MM.1S (cell line): ENCODE measurements around the gene TRAPPC1.
A peak's percentile ranks its signal among the peaks of the same experiment; 100 is the strongest.

Experiments used
- DNase-seq: peaks from one replicate; pipeline ENCODE4 v3.0.0-alpha.2; 2015
- H2AFZ ChIP-seq: fragments of 300-600 bp; sonication (generic); 2 replicates; pipeline ENCODE4 v1.6.0; 2016; ENCODE audit warnings: antibody characterized with exemption, low read length
- H3F3A ChIP-seq: fragments of 300-600 bp; sonication (generic); 2 replicates; pipeline ENCODE4 v1.6.1; 2016; ENCODE audit warnings: mild to moderate bottlenecking, antibody characterized with exemption, low read length, moderate library complexity, mixed read lengths; ENCODE audit not compliant: insufficient read depth
- H3K27ac ChIP-seq: fragments of 300-600 bp; sonication (generic); 2 replicates; pipeline ENCODE4 v1.5.1; 2016; ENCODE audit warnings: mild to moderate bottlenecking, low read length
- H3K27me3 ChIP-seq: fragments of 300-600 bp; sonication (generic); replicated peaks from 2 replicates; pipeline ENCODE4 v1.6.0; 2016; ENCODE audit warnings: low read length; ENCODE audit not compliant: insufficient read depth
- H3K36me3 ChIP-seq: fragments of 300-600 bp; sonication (generic); replicated peaks from 2 replicates; pipeline ENCODE4 v1.6.1; 2016; ENCODE audit warnings: mild to moderate bottlenecking, low read length, mixed read lengths; ENCODE audit not compliant: insufficient read depth
- H3K4me1 ChIP-seq: fragments of 300-600 bp; sonication (generic); 2 replicates; pipeline ENCODE4 v1.6.1; 2016; ENCODE audit warnings: low read length, mixed read lengths
- H3K4me2 ChIP-seq: fragments of 300-600 bp; sonication (generic); 2 replicates; pipeline ENCODE4 v1.6.0; 2016; ENCODE audit warnings: low read depth, low read length
- H3K4me3 ChIP-seq: fragments of 300-600 bp; sonication (generic); 2 replicates; pipeline ENCODE4 v1.5.1; 2016; ENCODE audit warnings: low read length, mixed read lengths
- H3K79me2 ChIP-seq: fragments of 300-600 bp; sonication (generic); 2 replicates; pipeline ENCODE4 v1.6.1; 2016; ENCODE audit warnings: mixed run types, low read length, mixed read lengths
- H3K9ac ChIP-seq: fragments of 300-600 bp; sonication (generic); 2 replicates; pipeline ENCODE4 v1.6.1; 2016; ENCODE audit warnings: low read length, mixed read lengths
- H3K9me2 ChIP-seq: fragments of 300-600 bp; sonication (generic); replicated peaks from 2 replicates; pipeline ENCODE4 v1.6.1; 2016; ENCODE audit warnings: mild to moderate bottlenecking, low read length, mixed read lengths; ENCODE audit not compliant: insufficient read depth
- H3K9me3 ChIP-seq: fragments of 300-600 bp; sonication (generic); replicated peaks from 2 replicates; pipeline ENCODE4 v1.6.1; 2016; ENCODE audit warnings: mild to moderate bottlenecking, low read length, mixed read lengths; ENCODE audit not compliant: insufficient read depth
- H4K20me1 ChIP-seq: fragments of 300-600 bp; sonication (generic); 2 replicates; pipeline ENCODE4 v1.6.1; 2016; ENCODE audit warnings: mild to moderate bottlenecking, low read length, moderate library complexity, mixed read lengths; ENCODE audit not compliant: insufficient read depth
- CTCF ChIP-seq: fragments of 300-600 bp; sonication (generic); IDR thresholded peaks from 2 replicates; pipeline ENCODE4 v1.5.1; 2016; ENCODE audit warnings: antibody characterized with exemption, low read length, mixed read lengths
- EZH2 ChIP-seq: fragments of 300-600 bp; sonication (generic); optimal IDR thresholded peaks from 2 replicates; pipeline ENCODE3; 2017; ENCODE audit warnings: low read depth, mild to moderate bottlenecking, antibody characterized with exemption, low read length, mixed read lengths
- EZH2phosphoT487 ChIP-seq: fragments of 300-600 bp; sonication (generic); IDR thresholded peaks from 2 replicates; pipeline ENCODE4 v1.6.1; 2018; ENCODE audit warnings: antibody characterized with exemption, low read length

TRAPPC1 gene

DNA sequence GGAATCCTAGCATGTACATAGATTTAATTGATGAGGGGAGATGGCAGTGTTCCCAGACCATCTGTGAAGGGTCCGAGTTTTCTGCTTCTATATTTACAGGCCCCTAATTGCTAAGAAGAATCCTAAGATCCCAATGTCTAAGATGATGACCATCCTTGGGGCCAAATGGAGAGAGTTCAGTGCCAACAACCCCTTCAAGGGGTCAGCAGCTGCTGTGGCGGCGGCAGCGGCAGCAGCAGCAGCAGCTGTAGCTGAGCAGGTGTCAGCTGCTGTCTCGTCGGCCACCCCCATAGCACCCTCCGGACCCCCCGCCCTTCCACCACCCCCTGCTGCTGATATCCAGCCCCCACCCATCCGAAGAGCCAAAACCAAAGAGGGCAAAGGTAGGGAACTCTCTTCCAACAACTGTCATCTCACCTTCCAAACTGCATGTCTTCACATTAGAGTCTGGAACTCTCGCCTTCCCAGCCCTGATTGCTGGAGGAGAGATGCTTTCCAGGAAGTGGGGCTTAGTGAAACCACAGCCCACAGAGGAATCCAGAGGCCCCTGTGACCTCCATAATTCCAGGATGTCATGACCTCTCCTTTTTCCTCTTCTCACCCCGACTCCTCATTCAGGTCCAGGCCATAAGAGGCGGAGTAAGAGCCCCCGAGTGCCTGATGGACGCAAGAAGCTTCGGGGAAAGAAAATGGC is 38.4 kb downstream of the TRAPPC1 start:
- Histone ChIP-seq H3K4me3 (no peak overlapping the region), H3K9ac (no peak overlapping the region), H3K4me1 (no peaks in the 10 kb centered on the region), H3K9me2 (no peaks in the 10 kb centered on the region), H4K20me1 (no peaks in the 10 kb centered on the region), H3K36me3 (no peaks in the 10 kb centered on the region), H3K4me2 (no peak overlapping the region), H3K27me3 (peaks cover 42% of the 10 kb centered on the region), H3F3A (no peaks in the 10 kb centered on the region), H3K9me3 (no peaks in the 10 kb centered on the region), H3K27ac (no peak overlapping the region), H3K79me2 (no peaks in the 10 kb centered on the region), H2AFZ (no peak overlapping the region)
- TF ChIP-seq EZH2: no peak
- TF ChIP-seq EZH2phosphoT487: no peak
- TF ChIP-seq CTCF: no peak
- DNase-seq: no peak

- Histone ChIP-seq H3F3A (peaks cover 4% of the 10 kb centered on the region; the same call in 1 of the 2 replicates), H4K20me1 (no peaks in the 10 kb centered on the region), H3K27me3 (peaks cover 64% of the 10 kb centered on the region), H3K9me3 (no peaks in the 10 kb centered on the region), H3K4me1 (peaks cover 16% of the 10 kb centered on the region), H3K79me2 (no peaks in the 10 kb centered on the region), H3K4me2 (no peak overlapping the region), H3K27ac (no peak overlapping the region), H3K4me3 (no peak overlapping the region), H3K9me2 (no peaks in the 10 kb centered on the region), H3K9ac (no peak overlapping the region), H2AFZ (no peak overlapping the region), H3K36me3 (no peaks in the 10 kb centered on the region)
- TF ChIP-seq CTCF (no peak), EZH2 (no peak), EZH2phosphoT487 (no peak)
- no peak for DNase-seq
Measured at GRCh38 chr17:7889166-7889955, 42.4 kb downstream of the TRAPPC1 start.

GRCh38 chr17:7888184-7888920 is 43.4 kb downstream of the TRAPPC1 start, which contains the start of gene CHD3:
CHD3 (plus strand) TSS chr17:7888789; CDS start chr17:7889001, 212 bp downstream.
- Histone ChIP-seq H3K27ac (no peak within 1 kb of the TSS), H3K4me2 (peak within 1 kb of the TSS; percentile 94), H3K36me3 (no peaks in the 10 kb centered on the region), H3K27me3 (peaks cover 67% of the 10 kb centered on the region), H3K4me3 (peak within 1 kb of the TSS; percentile 68), H3K9me2 (no peaks in the 10 kb centered on the region), H2AFZ (peak within 1 kb of the TSS; percentile 73), H3F3A (peaks cover 4% of the 10 kb centered on the region; the same call in 1 of the 2 replicates), H3K4me1 (peaks cover 16% of the 10 kb centered on the region), H4K20me1 (no peaks in the 10 kb centered on the region), H3K79me2 (no peaks in the 10 kb centered on the region), H3K9me3 (no peaks in the 10 kb centered on the region), H3K9ac (no peak within 1 kb of the TSS)
- TF ChIP-seq EZH2: no peak
- no peak for DNase-seq
